GM18508 (cell line): ENCODE results near the gene AR.

ENCODE experiments used
- ATAC-seq: cut with Tn5 transposase; IDR thresholded peaks from one replicate; pipeline ENCODE4 v1.9.1; 2021; ENCODE audit warnings: moderate number of reproducible peaks; ENCODE audit not compliant: insufficient read depth, unreplicated experiment

AR gene

GRCh38 chrX:67721321-67721720 lies 177.5 kb downstream of the AR start:
- ATAC-seq: no peak

- no peak for ATAC-seq
Measured at GRCh38 chrX:67723580-67724351, 179.9 kb downstream of the AR start.

- no peak for ATAC-seq
Measured at GRCh38 chrX:67724359-67725110, 180.7 kb downstream of the AR start.

- no peak for ATAC-seq
Measured at GRCh38 chrX:67725471-67725870, 181.7 kb downstream of the AR start.

GRCh38 chrX:67726018-67726417 lies 182.2 kb downstream of the AR start:
- no peak for ATAC-seq

- ATAC-seq: no peak
Measured at GRCh38 chrX:67727576-67727975, 183.8 kb downstream of the AR start.

- ATAC-seq: no peak
Measured at GRCh38 chrX:67730296-67730695, 186.5 kb downstream of the AR start.

- no peak for ATAC-seq
Measured at GRCh38 chrX:67731061-67731460, 187.2 kb downstream of the AR start.

- ATAC-seq: no peak
Measured at GRCh38 chrX:67732864-67733263, 189.0 kb downstream of the AR start.

GRCh38 chrX:67734111-67734753 lies 190.4 kb downstream of the AR start:
- ATAC-seq: no peak

GRCh38 chrX:67749536-67749935 lies 205.7 kb downstream of the AR start:
- no peak for ATAC-seq

- ATAC-seq: no peak
Measured at GRCh38 chrX:67750694-67751093, 206.9 kb downstream of the AR start.

GRCh38 chrX:67759018-67759417 lies 215.2 kb downstream of the AR start:
- ATAC-seq: no peak

- ATAC-seq: no peak
Measured at GRCh38 chrX:67777148-67777547, 233.3 kb downstream of the AR start.

GRCh38 chrX:67779099-67779498 lies 235.3 kb downstream of the AR start:
- no peak for ATAC-seq
